ENCODE measurements around the gene ARL6IP4.

GRCh38 chr12:122989874-122990419, 9.5 kb downstream of the ARL6IP4 start:
- no peak for TF ChIP-seq HDGF (IDR thresholded peaks at IDR 0.05)
- no peak for TF ChIP-seq EP300 (IDR thresholded peaks at IDR 0.05; ENCODE audit: borderline replicate concordance in 1 of 2, control insufficient read depth in 1 of 2, low read depth in 2 of 2, low read length in 2 of 2)

All from GM12878 (cell line).